ENCODE data around the gene LEF1. TPM values are rescaled to one million over a fixed set of nuclear protein-coding genes. Genes with fewer than 3 reads are reported as not detected.

Gene LEF1
- total and polyA plus RNA-seq, 2 donors (not counting 1 experiment from before 2014, with no cell fraction given): 1.8 to 2.6 TPM

GRCh38 chr4:108049406-108049805, 119.3 kb downstream of the LEF1 start:
- H2AFZ ChIP-seq (ENCODE audit: low read length): no peak overlapping the region
- TF ChIP-seq EZH2 (IDR thresholded peaks at IDR 0.05; ENCODE audit: low read length, missing control alignments) (no peak), CTCF (conservative IDR thresholded peaks at IDR 0.05 in 1 of 2, IDR thresholded peaks at IDR 0.05 in 1 of 2; ENCODE audit: low read depth in 1 of 2, low read length in 2 of 2) (no peak)
- no peaks in the 10 kb centered on the region for H3K9me3 ChIP-seq (ENCODE audit: control insufficient read depth, insufficient read depth, low read depth, low read length)
- H3K79me2 ChIP-seq (ENCODE audit: control insufficient read depth, insufficient read depth, low read length): no peaks in the 10 kb centered on the region
- no peak for DNase-seq (ENCODE audit: low read depth in 2 of 2)
- no peaks in the 10 kb centered on the region for H3K36me3 ChIP-seq (ENCODE audit: control insufficient read depth, insufficient read depth, low read length)
- peak overlapping the region in 1 of 4 experiments; percentile 14 for H3K4me3 ChIP-seq (replicated peaks in 1 of 4; ENCODE audit: control extremely low read depth in 1 of 4, insufficient read depth in 1 of 4, low read depth in 3 of 4, low read length in 4 of 4)
- H3K4me1 ChIP-seq (ENCODE audit: control insufficient read depth, extremely low read depth, insufficient read depth, low read length): no peaks in the 10 kb centered on the region
- H3K27ac ChIP-seq (ENCODE audit: insufficient read depth, low read length): no peak overlapping the region
- no peaks in the 10 kb centered on the region for H4K20me1 ChIP-seq (ENCODE audit: control insufficient read depth, extremely low read depth, insufficient read depth, low read length)
- no peak overlapping the region for H3K4me2 ChIP-seq (ENCODE audit: extremely low read depth, insufficient read depth, low read length)
- H3K27me3 ChIP-seq (ENCODE audit: control insufficient read depth, insufficient read depth, low read length): no peaks in the 10 kb centered on the region
- H3K9ac ChIP-seq (ENCODE audit: insufficient read depth, low read length): no peak overlapping the region

- Histone ChIP-seq H3K9me3 (ENCODE audit: control insufficient read depth, insufficient read depth, low read depth, low read length) (no peaks in the 10 kb centered on the region), H3K4me2 (ENCODE audit: extremely low read depth, insufficient read depth, low read length) (no peak overlapping the region), H3K36me3 (ENCODE audit: control insufficient read depth, insufficient read depth, low read length) (no peaks in the 10 kb centered on the region), H3K27me3 (ENCODE audit: control insufficient read depth, insufficient read depth, low read length) (no peaks in the 10 kb centered on the region), H3K4me1 (ENCODE audit: control insufficient read depth, extremely low read depth, insufficient read depth, low read length) (no peaks in the 10 kb centered on the region), H3K79me2 (ENCODE audit: control insufficient read depth, insufficient read depth, low read length) (no peaks in the 10 kb centered on the region), H3K27ac (ENCODE audit: insufficient read depth, low read length) (no peak overlapping the region), H3K9ac (ENCODE audit: insufficient read depth, low read length) (no peak overlapping the region), H2AFZ (ENCODE audit: low read length) (no peak overlapping the region), H3K4me3 (replicated peaks in 1 of 4; ENCODE audit: control extremely low read depth in 1 of 4, insufficient read depth in 1 of 4, low read depth in 3 of 4, low read length in 4 of 4) (no peak overlapping the region), H4K20me1 (ENCODE audit: control insufficient read depth, extremely low read depth, insufficient read depth, low read length) (no peaks in the 10 kb centered on the region)
- TF ChIP-seq CTCF (conservative IDR thresholded peaks at IDR 0.05 in 1 of 2, IDR thresholded peaks at IDR 0.05 in 1 of 2; ENCODE audit: low read depth in 1 of 2, low read length in 2 of 2) (no peak), EZH2 (IDR thresholded peaks at IDR 0.05; ENCODE audit: low read length, missing control alignments) (no peak)
- no peak for DNase-seq (ENCODE audit: low read depth in 2 of 2)
These were observed 119.7 kb downstream of the LEF1 start for GRCh38 chr4:108048997-108049396.

GRCh38 chr4:108048157-108048556, 120.6 kb downstream of the LEF1 start:
- Histone ChIP-seq H3K27ac (ENCODE audit: insufficient read depth, low read length) (no peak overlapping the region), H3K4me2 (ENCODE audit: extremely low read depth, insufficient read depth, low read length) (no peak overlapping the region), H2AFZ (ENCODE audit: low read length) (no peak overlapping the region), H3K4me3 (replicated peaks in 1 of 4; ENCODE audit: control extremely low read depth in 1 of 4, insufficient read depth in 1 of 4, low read depth in 3 of 4, low read length in 4 of 4) (no peak overlapping the region), H4K20me1 (ENCODE audit: control insufficient read depth, extremely low read depth, insufficient read depth, low read length) (no peaks in the 10 kb centered on the region), H3K9ac (ENCODE audit: insufficient read depth, low read length) (no peak overlapping the region), H3K4me1 (ENCODE audit: control insufficient read depth, extremely low read depth, insufficient read depth, low read length) (no peaks in the 10 kb centered on the region), H3K79me2 (ENCODE audit: control insufficient read depth, insufficient read depth, low read length) (no peaks in the 10 kb centered on the region), H3K36me3 (ENCODE audit: control insufficient read depth, insufficient read depth, low read length) (no peaks in the 10 kb centered on the region), H3K27me3 (ENCODE audit: control insufficient read depth, insufficient read depth, low read length) (no peaks in the 10 kb centered on the region), H3K9me3 (ENCODE audit: control insufficient read depth, insufficient read depth, low read depth, low read length) (no peaks in the 10 kb centered on the region)
- TF ChIP-seq EZH2 (IDR thresholded peaks at IDR 0.05; ENCODE audit: low read length, missing control alignments) (no peak), CTCF (conservative IDR thresholded peaks at IDR 0.05 in 1 of 2, IDR thresholded peaks at IDR 0.05 in 1 of 2; ENCODE audit: low read depth in 1 of 2, low read length in 2 of 2) (no peak)
- no peak for DNase-seq (ENCODE audit: low read depth in 2 of 2)
